ENCODE results near the gene SLC16A4.
"Not testable (repeated sequence)": the region's sequence is repeated elsewhere in the genome, so short reads cannot be mapped to it uniquely, and the experiment has no call there.

SLC16A4 gene

DNA sequence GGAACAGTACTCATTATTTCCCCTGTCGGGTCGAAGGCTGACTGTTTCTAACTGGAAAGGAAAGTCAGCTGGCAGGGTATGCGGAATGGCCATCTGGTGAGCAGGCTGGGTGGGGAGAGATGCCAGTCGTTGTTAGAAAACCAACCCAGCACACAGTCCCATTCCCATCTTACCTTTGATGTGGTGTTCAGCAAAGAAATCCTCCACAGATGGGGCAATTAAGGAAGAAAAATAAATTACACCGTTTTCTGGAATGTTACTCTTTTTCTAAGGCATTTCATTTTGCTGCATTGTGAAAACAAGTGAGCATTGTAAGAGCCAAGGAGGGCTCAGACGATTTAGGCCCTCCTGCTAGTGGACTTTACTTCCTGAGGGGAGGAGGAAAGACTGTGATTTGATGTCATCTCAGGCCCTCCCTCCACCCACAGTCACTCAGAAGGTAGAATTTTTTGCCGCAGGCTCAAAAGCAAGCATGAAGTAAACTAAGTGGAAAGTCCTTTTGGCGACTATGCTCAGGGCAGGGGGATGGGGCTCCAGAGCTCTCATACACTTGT is at the start of gene SLC16A4:
Gene SLC16A4, minus strand, starts transcription at position 335 of the 554 bp plus-strand sequence. CDS start 1,703 bp downstream, outside the sequence.
- Histone ChIP-seq H3K9me3 (ENCODE audit: insufficient read depth, low read length, severe bottlenecking) (no peaks in the 10 kb centered on the region), H3K27ac (ENCODE audit: low read length) (no peak within 1 kb of the TSS), H3K36me3 (ENCODE audit: insufficient read depth, low read length) (peaks cover 3% of the 10 kb centered on the region; the same call in 1 of the 2 replicates), H3K27me3 (ENCODE audit: insufficient read depth, low read length, poor library complexity) (no peaks in the 10 kb centered on the region), H3K4me3 (ENCODE audit: low read depth in 1 of 2, low read length in 2 of 2) (no peak within 1 kb of the TSS), H3K79me2 (ENCODE audit: insufficient read depth, low read length) (no peaks in the 10 kb centered on the region), H3K4me1 (ENCODE audit: insufficient read depth, low read length) (no peaks in the 10 kb centered on the region), H4K20me1 (ENCODE audit: insufficient read depth, low read length) (no peaks in the 10 kb centered on the region), H3K4me2 (ENCODE audit: insufficient read depth, low read length) (no peak within 1 kb of the TSS), H3K9ac (ENCODE audit: low read depth, low read length) (no peak within 1 kb of the TSS), H2AFZ (ENCODE audit: low read depth, low read length) (no peak within 1 kb of the TSS)
- no peak for TF ChIP-seq EZH2 (IDR thresholded peaks at IDR 0.05; ENCODE audit: borderline replicate concordance, low read depth, low read length, severe bottlenecking)
- no peak for TF ChIP-seq CTCF (IDR thresholded peaks at IDR 0.05; ENCODE audit: borderline replicate concordance, extremely low read depth, low read length, poor library complexity, severe bottlenecking)
- DNase-seq (no peak), ATAC-seq (ENCODE audit: insufficient read depth, low read depth) (no peak)

- not testable (repeated sequence) for H2AFZ ChIP-seq (ENCODE audit: low read depth, low read length); H3K4me3 ChIP-seq (ENCODE audit: low read depth in 1 of 2, low read length in 2 of 2); H3K36me3 ChIP-seq (ENCODE audit: insufficient read depth, low read length); H4K20me1 ChIP-seq (ENCODE audit: insufficient read depth, low read length); H3K4me1 ChIP-seq (ENCODE audit: insufficient read depth, low read length); H3K9ac ChIP-seq (ENCODE audit: low read depth, low read length); H3K9me3 ChIP-seq (ENCODE audit: insufficient read depth, low read length, severe bottlenecking); H3K79me2 ChIP-seq (ENCODE audit: insufficient read depth, low read length); DNase-seq; H3K27ac ChIP-seq (ENCODE audit: low read length); ATAC-seq (ENCODE audit: insufficient read depth, low read depth); H3K4me2 ChIP-seq (ENCODE audit: insufficient read depth, low read length)
- H3K27me3 ChIP-seq (ENCODE audit: insufficient read depth, low read length, poor library complexity): peaks cover 41% of the 10 kb centered on the region
Observed at GRCh38 chr1:110439873-110440272, 49.0 kb upstream of the SLC16A4 start.

GRCh38 chr1:110438893-110439292 is 48.1 kb upstream of the SLC16A4 start:
- ATAC-seq (ENCODE audit: insufficient read depth, low read depth) (no peak), DNase-seq (no peak)
- Histone ChIP-seq H3K4me3 (ENCODE audit: low read depth in 1 of 2, low read length in 2 of 2) (no peak overlapping the region), H3K9ac (ENCODE audit: low read depth, low read length) (no peak overlapping the region), H3K27ac (ENCODE audit: low read length) (no peak overlapping the region), H2AFZ (ENCODE audit: low read depth, low read length) (no peak overlapping the region), H3K4me1 (ENCODE audit: insufficient read depth, low read length) (no peaks in the 10 kb centered on the region), H3K9me3 (ENCODE audit: insufficient read depth, low read length, severe bottlenecking) (no peaks in the 10 kb centered on the region), H3K27me3 (ENCODE audit: insufficient read depth, low read length, poor library complexity) (peaks cover 41% of the 10 kb centered on the region), H3K79me2 (ENCODE audit: insufficient read depth, low read length) (no peaks in the 10 kb centered on the region), H3K36me3 (ENCODE audit: insufficient read depth, low read length) (no peaks in the 10 kb centered on the region), H4K20me1 (ENCODE audit: insufficient read depth, low read length) (no peaks in the 10 kb centered on the region), H3K4me2 (ENCODE audit: insufficient read depth, low read length) (no peak overlapping the region)
- no peak for TF ChIP-seq CTCF (IDR thresholded peaks at IDR 0.05; ENCODE audit: borderline replicate concordance, extremely low read depth, low read length, poor library complexity, severe bottlenecking)
- TF ChIP-seq EZH2 (IDR thresholded peaks at IDR 0.05; ENCODE audit: borderline replicate concordance, low read depth, low read length, severe bottlenecking): no peak

GRCh38 chr1:110437645-110438299 is 46.9 kb upstream of the SLC16A4 start:
- ATAC-seq (ENCODE audit: insufficient read depth, low read depth); H3K9ac ChIP-seq (ENCODE audit: low read depth, low read length); H3K79me2 ChIP-seq (ENCODE audit: insufficient read depth, low read length); H3K4me2 ChIP-seq (ENCODE audit: insufficient read depth, low read length); H3K9me3 ChIP-seq (ENCODE audit: insufficient read depth, low read length, severe bottlenecking); H3K36me3 ChIP-seq (ENCODE audit: insufficient read depth, low read length); DNase-seq; H3K27ac ChIP-seq (ENCODE audit: low read length); H2AFZ ChIP-seq (ENCODE audit: low read depth, low read length); H3K4me3 ChIP-seq (ENCODE audit: low read depth in 1 of 2, low read length in 2 of 2); H4K20me1 ChIP-seq (ENCODE audit: insufficient read depth, low read length); H3K4me1 ChIP-seq (ENCODE audit: insufficient read depth, low read length): not testable (repeated sequence)
- peaks cover 39% of the 10 kb centered on the region for H3K27me3 ChIP-seq (ENCODE audit: insufficient read depth, low read length, poor library complexity)
